Endodermal cell (in vitro differentiated cells): ENCODE results near the gene TRAP1. TPM values are rescaled to one million over a fixed set of nuclear protein-coding genes. Genes with fewer than 3 reads are reported as not detected.
A peak's percentile ranks its signal among the peaks of the same experiment; 100 is the strongest.

Source experiments
- DNase-seq: peaks from one replicate; pipeline ENCODE4 v3.0.0-alpha.2; 2017
- H3K27ac ChIP-seq: 2 replicates; pipeline ENCODE4 v1.5.1; 2013; ENCODE audit warnings: mild to moderate bottlenecking, low read depth, low read length, moderate library complexity
- H3K27me3 ChIP-seq: 2 replicates; pipeline ENCODE4 v1.6.1; 2013; ENCODE audit warnings: mild to moderate bottlenecking, low read length, moderate library complexity; ENCODE audit not compliant: insufficient read depth, control insufficient read depth, poor library complexity, severe bottlenecking
- H3K36me3 ChIP-seq: 2 replicates; pipeline ENCODE4 v1.7.0; 2013; ENCODE audit warnings: mild to moderate bottlenecking, low read length, moderate library complexity; ENCODE audit not compliant: control insufficient read depth, insufficient read depth
- H3K4me1 ChIP-seq: one replicate; pipeline ENCODE4 v1.7.0; 2013; ENCODE audit warnings: low read length; ENCODE audit not compliant: control insufficient read depth, insufficient read depth
- H3K4me3 ChIP-seq: 2 replicates; pipeline ENCODE4 v1.5.1; 2013; ENCODE audit warnings: mild to moderate bottlenecking, low read length, moderate library complexity
- H3K9ac ChIP-seq: 2 replicates; pipeline ENCODE4 v1.6.1; 2013; ENCODE audit warnings: mild to moderate bottlenecking, low read length, moderate library complexity; ENCODE audit not compliant: poor library complexity, severe bottlenecking; ENCODE audit errors: extremely low read depth
- H3K9me3 ChIP-seq: 2 replicates; pipeline ENCODE4 v1.6.1; 2013; ENCODE audit warnings: mild to moderate bottlenecking, low read length, moderate library complexity; ENCODE audit not compliant: control insufficient read depth
- H3K27ac Mint-ChIP-seq: 2 replicates; pipeline ENCODE4 v1.8.0; 2020; ENCODE audit warnings: mixed read lengths
- H3K27me3 Mint-ChIP-seq: 2 replicates; pipeline ENCODE4 v1.8.0; 2021; ENCODE audit warnings: mild to moderate bottlenecking, mixed read lengths; ENCODE audit not compliant: insufficient read depth
- H3K36me3 Mint-ChIP-seq: 2 replicates; pipeline ENCODE4 v1.8.0; 2020; ENCODE audit warnings: low read depth, mixed read lengths
- H3K4me1 Mint-ChIP-seq: 2 replicates; pipeline ENCODE4 v1.8.0; 2020; ENCODE audit warnings: mixed read lengths
- H3K4me3 Mint-ChIP-seq: 2 replicates; pipeline ENCODE4 v1.8.0; 2020; ENCODE audit warnings: mild to moderate bottlenecking, moderate library complexity, mixed read lengths
- H3K9me3 Mint-ChIP-seq: 2 replicates; pipeline ENCODE4 v1.8.0; 2020; ENCODE audit warnings: mild to moderate bottlenecking, mixed read lengths
- WGBS, 2 experiments: methylation state at CpG; one replicate each; pipeline versions ENCODE4 v1.1.5 to v1.1.7; 2013; ENCODE audit warnings: missing lambda C conversion rate in 2 of 2, mixed read lengths in 1 of 2; ENCODE audit not compliant: insufficient coverage in 1 of 2, insufficient read length in 1 of 2; 5-methylcytosine and 5-hydroxymethylcytosine counted together
- total RNA-seq, 2 donors: library from RNA; stranded (reverse); fragmentation: NEBNext Ultra II Directional in 1 of 2; extraction: Animal tissue kit (Norgen Biotek cat#: 25700) in 1 of 2; gene quantifications; 2 replicates in 1 of 2; 3 replicates in 1 of 2; pipeline ENCODE4 v1.2.1, GENCODE V29; 2021
- TF ChIP-seq, protein P1 (sequence below): fragments of 200-600 bp; sonication (generic); conservative IDR thresholded peaks from 2 replicates; pipeline ENCODE4 v1.5.0; 2021; ENCODE audit warnings: antibody characterized with exemption, mild to moderate bottlenecking

Gene TRAP1
- total RNA-seq, 2 donors from 2014 or later, result 144 to 156 TPM

DNA sequence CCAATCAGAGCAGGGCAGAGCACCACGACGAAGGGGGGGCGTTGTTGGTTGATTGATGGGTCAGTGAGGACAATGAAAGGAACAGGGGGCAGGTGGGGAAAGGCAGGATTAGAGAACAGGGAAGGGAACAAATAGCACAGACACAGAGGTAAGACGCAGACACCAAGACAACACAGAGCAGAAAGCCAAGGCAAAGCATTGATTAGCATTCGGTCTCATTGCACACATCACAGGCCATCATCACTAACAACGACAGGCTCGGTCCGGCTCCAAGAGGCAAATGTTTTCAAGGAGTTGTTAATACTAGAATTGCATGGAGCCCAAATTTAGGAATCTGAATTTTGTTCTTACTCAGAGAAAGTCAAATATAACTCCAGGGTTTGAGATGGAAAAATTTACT, 34.6 kb upstream of the TRAP1 start:
- peaks cover 88% of the 10 kb centered on the region for H3K36me3 ChIP-seq

DNA sequence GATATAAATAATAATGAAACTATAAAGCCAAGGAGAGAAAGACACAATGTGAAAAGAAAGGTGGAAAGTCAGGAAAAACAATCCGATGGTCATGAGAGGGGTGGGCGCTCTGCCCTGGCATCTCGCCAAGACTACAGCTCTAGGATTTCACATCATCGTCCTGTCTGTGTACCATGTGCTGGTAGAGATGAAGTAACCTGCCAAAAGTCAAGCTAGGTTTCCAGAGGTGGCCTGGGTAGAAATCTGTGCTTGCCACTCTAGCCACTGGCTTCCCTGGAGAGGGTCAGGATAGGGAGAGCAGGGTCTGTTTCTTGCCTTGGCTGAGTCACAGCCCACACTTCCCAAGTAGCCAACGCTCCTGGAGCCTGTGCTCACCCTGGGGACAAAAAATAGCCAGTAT, 31.0 kb upstream of the TRAP1 start:
- TF ChIP-seq, protein P1, sequence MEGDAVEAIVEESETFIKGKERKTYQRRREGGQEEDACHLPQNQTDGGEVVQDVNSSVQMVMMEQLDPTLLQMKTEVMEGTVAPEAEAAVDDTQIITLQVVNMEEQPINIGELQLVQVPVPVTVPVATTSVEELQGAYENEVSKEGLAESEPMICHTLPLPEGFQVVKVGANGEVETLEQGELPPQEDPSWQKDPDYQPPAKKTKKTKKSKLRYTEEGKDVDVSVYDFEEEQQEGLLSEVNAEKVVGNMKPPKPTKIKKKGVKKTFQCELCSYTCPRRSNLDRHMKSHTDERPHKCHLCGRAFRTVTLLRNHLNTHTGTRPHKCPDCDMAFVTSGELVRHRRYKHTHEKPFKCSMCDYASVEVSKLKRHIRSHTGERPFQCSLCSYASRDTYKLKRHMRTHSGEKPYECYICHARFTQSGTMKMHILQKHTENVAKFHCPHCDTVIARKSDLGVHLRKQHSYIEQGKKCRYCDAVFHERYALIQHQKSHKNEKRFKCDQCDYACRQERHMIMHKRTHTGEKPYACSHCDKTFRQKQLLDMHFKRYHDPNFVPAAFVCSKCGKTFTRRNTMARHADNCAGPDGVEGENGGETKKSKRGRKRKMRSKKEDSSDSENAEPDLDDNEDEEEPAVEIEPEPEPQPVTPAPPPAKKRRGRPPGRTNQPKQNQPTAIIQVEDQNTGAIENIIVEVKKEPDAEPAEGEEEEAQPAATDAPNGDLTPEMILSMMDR, result no peak
- H3K4me1 Mint-ChIP-seq, result no peaks in the 10 kb centered on the region
- no peak overlapping the region for H3K9ac ChIP-seq
- H3K36me3 ChIP-seq, result peaks cover 82% of the 10 kb centered on the region
- DNase-seq, result peak; percentile 19
- H3K4me3 Mint-ChIP-seq, result no peak overlapping the region
- H3K27ac Mint-ChIP-seq, result no peak overlapping the region
- peaks cover 81% of the 10 kb centered on the region for H3K36me3 Mint-ChIP-seq
- H3K27me3 Mint-ChIP-seq, result no peaks in the 10 kb centered on the region
- WGBS, 2 experiments, result 95 to 97% methylated on average over 3 to 5 of the region's 5 CpGs
- no peak overlapping the region for H3K4me3 ChIP-seq
- H3K4me1 ChIP-seq, result no peaks in the 10 kb centered on the region
- H3K27me3 ChIP-seq, result no peaks in the 10 kb centered on the region
- no peaks in the 10 kb centered on the region for H3K9me3 Mint-ChIP-seq
- H3K9me3 ChIP-seq, result no peaks in the 10 kb centered on the region
- no peak overlapping the region for H3K27ac ChIP-seq

More for the DNA sequence above, 34.6 kb upstream of the TRAP1 start:
- Histone ChIP-seq H3K9me3 (no peaks in the 10 kb centered on the region), H3K27ac (no peak overlapping the region), H3K4me3 (no peak overlapping the region), H3K27me3 (no peaks in the 10 kb centered on the region), H3K9ac (no peak overlapping the region), H3K4me1 (no peaks in the 10 kb centered on the region)
- no peaks in the 10 kb centered on the region for H3K27me3 Mint-ChIP-seq
- no peaks in the 10 kb centered on the region for H3K9me3 Mint-ChIP-seq
- H3K36me3 Mint-ChIP-seq, result peaks cover 75% of the 10 kb centered on the region
- H3K4me3 Mint-ChIP-seq, result no peak overlapping the region
- WGBS, 2 experiments, result 94 to 100% methylated on average over 5 to 8 of the region's 8 CpGs
- peak overlapping the region; percentile 64 for H3K27ac Mint-ChIP-seq
- no peaks in the 10 kb centered on the region for H3K4me1 Mint-ChIP-seq
- TF ChIP-seq, protein P1, result no peak
- DNase-seq, result no peak

DNA sequence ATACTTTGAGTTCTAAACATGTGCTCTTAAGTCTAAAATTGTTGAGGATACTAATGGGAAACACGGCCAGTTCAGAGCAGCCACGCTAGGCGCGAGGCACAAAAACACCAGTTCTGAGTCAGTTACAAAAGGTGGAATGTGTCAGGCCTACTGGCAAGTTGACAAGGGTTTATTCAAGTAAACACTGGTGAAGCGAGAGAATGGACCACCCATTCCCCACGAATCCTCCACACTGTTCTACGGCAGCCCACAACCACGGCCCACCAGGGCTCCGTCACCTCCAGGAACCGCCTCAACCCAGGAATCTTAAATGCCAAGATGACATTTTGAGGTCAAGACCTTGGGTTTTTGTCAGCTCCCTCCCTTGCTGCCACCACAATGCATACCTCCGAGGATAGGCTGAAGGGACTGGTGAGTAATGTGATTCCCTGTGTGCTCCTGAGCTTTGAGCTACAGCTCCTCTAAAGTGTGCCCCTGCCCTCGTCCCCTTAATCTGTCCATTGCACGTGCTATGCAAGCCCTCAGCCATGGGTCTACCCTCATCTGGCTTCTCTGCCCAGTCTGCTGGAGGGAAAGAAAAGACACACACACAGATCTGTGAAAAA, 28.5 kb upstream of the TRAP1 start:
- no peaks in the 10 kb centered on the region for H3K9me3 Mint-ChIP-seq
- no peak overlapping the region for H3K27ac Mint-ChIP-seq
- Histone ChIP-seq H3K9ac (no peak overlapping the region), H3K27ac (peak overlapping the region; percentile 40), H3K4me3 (no peak overlapping the region), H3K4me1 (no peaks in the 10 kb centered on the region), H3K36me3 (peaks cover 79% of the 10 kb centered on the region), H3K9me3 (no peaks in the 10 kb centered on the region), H3K27me3 (no peaks in the 10 kb centered on the region)
- H3K36me3 Mint-ChIP-seq, result peaks cover 79% of the 10 kb centered on the region
- TF ChIP-seq, protein P1, result no peak
- H3K27me3 Mint-ChIP-seq, result no peaks in the 10 kb centered on the region
- no peaks in the 10 kb centered on the region for H3K4me1 Mint-ChIP-seq
- WGBS, 2 experiments, result 69 to 93% methylated on average over 10 to 13 of the region's 13 CpGs
- no peak for DNase-seq
- H3K4me3 Mint-ChIP-seq, result no peak overlapping the region
